CD14-positive monocyte (primary cell): ENCODE data around the gene FLCN. TPM values are rescaled to one million over a fixed set of nuclear protein-coding genes. Genes with fewer than 3 reads are reported as not detected.

Experiments
- DNase-seq, 3 donors: peaks; one replicate each; pipeline ENCODE4 v3.0.0-alpha.2; 2011 to 2022
- H2AFZ ChIP-seq: 2 replicates; pipeline ENCODE4 v1.6.0; 2012; ENCODE audit warnings: mild to moderate bottlenecking, low read depth, low read length, inconsistent platforms; ENCODE audit not compliant: insufficient read depth, poor library complexity, severe bottlenecking
- H3K27ac ChIP-seq, 2 donors: 1 replicate in 1 of 2; 2 replicates in 1 of 2; pipeline ENCODE4 v1.5.1; 2012 to 2013; ENCODE audit warnings: low read length in 2 of 2, control low read depth in 1 of 2, inconsistent platforms in 1 of 2, low read depth in 1 of 2, mild to moderate bottlenecking in 1 of 2
- H3K27me3 ChIP-seq, 2 donors: one replicate each; pipeline versions ENCODE4 v1.6.0 to v1.6.1; 2011 to 2013; ENCODE audit warnings: low read length in 2 of 2; ENCODE audit not compliant: control insufficient read depth in 2 of 2, insufficient read depth in 2 of 2
- H3K36me3 ChIP-seq, 2 donors: replicated peaks in 1 of 2; 1 replicate in 1 of 2; 2 replicates in 1 of 2; pipeline versions ENCODE4 v1.5.1 to v1.6.1; 2012 to 2013; ENCODE audit warnings: low read length in 2 of 2, control low read depth in 1 of 2, inconsistent platforms in 1 of 2, mild to moderate bottlenecking in 1 of 2; ENCODE audit not compliant: insufficient read depth in 2 of 2, control insufficient read depth in 1 of 2
- H3K4me1 ChIP-seq, 2 donors: 1 replicate in 1 of 2; 2 replicates in 1 of 2; pipeline versions ENCODE4 v1.5.1 to v1.6.1; 2012 to 2013; ENCODE audit warnings: low read length in 2 of 2, control low read depth in 1 of 2, inconsistent platforms in 1 of 2, mild to moderate bottlenecking in 1 of 2, moderate library complexity in 1 of 2; ENCODE audit not compliant: insufficient read depth in 2 of 2, control insufficient read depth in 1 of 2
- H3K4me2 ChIP-seq: replicated peaks from 2 replicates; pipeline ENCODE3; 2012; ENCODE audit warnings: low read length, moderate library complexity, mild to moderate bottlenecking; ENCODE audit not compliant: poor library complexity, severe bottlenecking; ENCODE audit errors: extremely low read depth
- H3K4me3 ChIP-seq, 3 experiments: fragments of 200-600 bp in 1 of 3; sonication (generic) in 1 of 3; replicated peaks in 1 of 3; 1 replicate in 2 of 3; 2 replicates in 1 of 3; pipeline ENCODE4 v1.5.1; 2011 to 2013; ENCODE audit warnings: low read length in 3 of 3, mild to moderate bottlenecking in 3 of 3, control low read depth in 2 of 3, low read depth in 2 of 3, inconsistent platforms in 1 of 3, moderate library complexity in 1 of 3
- H3K79me2 ChIP-seq: 2 replicates; pipeline ENCODE4 v1.6.0; 2012; ENCODE audit warnings: mild to moderate bottlenecking, control low read depth, inconsistent platforms, low read length, moderate library complexity; ENCODE audit not compliant: insufficient read depth
- H3K9ac ChIP-seq: 2 replicates; pipeline ENCODE4 v1.6.0; 2017; ENCODE audit warnings: low read length, mild to moderate bottlenecking; ENCODE audit not compliant: insufficient read depth, poor library complexity, severe bottlenecking
- H3K9me3 ChIP-seq, 2 donors: replicated peaks in 1 of 2; 1 replicate in 1 of 2; 2 replicates in 1 of 2; pipeline versions ENCODE4 v1.5.1 to v1.6.1; 2012 to 2013; ENCODE audit warnings: low read length in 2 of 2, control low read depth in 1 of 2; ENCODE audit not compliant: control insufficient read depth in 1 of 2, insufficient read depth in 1 of 2
- H4K20me1 ChIP-seq: 2 replicates; pipeline ENCODE4 v1.6.0; 2012; ENCODE audit warnings: mild to moderate bottlenecking, low read length, control low read depth, moderate library complexity; ENCODE audit not compliant: insufficient read depth
- H3K27ac Mint-ChIP-seq, 7 donors: one replicate each; pipeline ENCODE4 v1.8.0; 2020; ENCODE audit warnings: mild to moderate bottlenecking in 7 of 7, mixed read lengths in 7 of 7, moderate library complexity in 6 of 7, inconsistent platforms in 2 of 7
- H3K27me3 Mint-ChIP-seq, 3 donors: one replicate each; pipeline ENCODE4 v1.8.0; 2021 to 2022; ENCODE audit warnings: low read depth in 3 of 3, mild to moderate bottlenecking in 3 of 3, mixed read lengths in 3 of 3, moderate library complexity in 3 of 3, inconsistent platforms in 1 of 3
- H3K36me3 Mint-ChIP-seq, 2 donors: one replicate each; pipeline ENCODE4 v1.8.0; 2020; ENCODE audit warnings: mixed read lengths in 2 of 2, inconsistent platforms in 1 of 2, mild to moderate bottlenecking in 1 of 2
- H3K4me1 Mint-ChIP-seq: one replicate; pipeline ENCODE4 v1.8.0; 2020; ENCODE audit warnings: mild to moderate bottlenecking, mixed read lengths
- H3K4me3 Mint-ChIP-seq, 2 donors: one replicate each; pipeline ENCODE4 v1.8.0; 2020; ENCODE audit warnings: mild to moderate bottlenecking in 2 of 2, mixed read lengths in 2 of 2, moderate library complexity in 1 of 2
- H3K9me3 Mint-ChIP-seq, 7 donors: one replicate each; pipeline ENCODE4 v1.8.0; 2020 to 2022; ENCODE audit warnings: mixed read lengths in 7 of 7, mild to moderate bottlenecking in 6 of 7, moderate library complexity in 6 of 7, inconsistent platforms in 2 of 7
- WGBS: methylation state at CpG from one replicate; pipeline ENCODE4 v1.1.5; 2013; ENCODE audit warnings: missing lambda C conversion rate; ENCODE audit not compliant: insufficient coverage; 5-methylcytosine and 5-hydroxymethylcytosine counted together
- intact Hi-C, 2 donors: fragments of 100-400 bp; cut with micrococcal nuclease; formaldehyde crosslinking; loops; one replicate each; pipeline versions ENCODE4 v1.15.0 to v1.15.1; 2023
- polyA plus RNA-seq, 3 donors: library from polyadenylated mRNA; depleted of rRNA in 1 of 3; unstranded in 2 of 3; stranded (reverse) in 1 of 3; fragments of 300-500 nt in 2 of 3; fragments of >200 nt in 1 of 3; fragmentation: Illumina TruSeq in 2 of 3; gene quantifications; 1 replicate in 2 of 3; 2 replicates in 1 of 3; pipeline ENCODE4 v1.2.3, GENCODE V29; 2012 to 2021
- TF ChIP-seq, protein P1 (sequence below): fragments of 200-600 bp; IDR thresholded peaks from one replicate; pipeline ENCODE4 v1.8.0; 2022; ENCODE audit warnings: antibody characterized with exemption, mild to moderate bottlenecking

Gene FLCN
- polyA plus RNA-seq, 3 donors = 5.8 to 46.9 (median 8.0) TPM

DNA sequence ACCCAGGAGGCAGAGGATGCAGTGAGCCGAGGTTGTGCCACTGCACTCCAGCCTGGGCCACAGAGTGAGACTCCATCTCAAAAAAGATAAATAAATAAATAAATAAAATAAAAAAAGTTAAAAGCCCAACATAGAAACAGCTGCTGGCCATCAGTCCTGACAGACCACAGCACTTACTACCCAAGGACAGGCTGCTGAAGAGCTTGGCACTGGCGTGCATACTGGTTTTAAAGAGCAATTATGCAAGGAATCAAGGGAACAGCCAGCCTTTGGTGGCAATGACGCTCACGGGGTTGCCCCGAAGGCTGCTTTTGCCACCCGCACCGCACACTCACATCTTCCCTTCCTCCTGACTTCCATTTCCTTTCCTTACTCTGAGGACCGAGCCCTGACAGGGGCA, 35.1 kb downstream of the FLCN start:
- intact Hi-C loops = no loop called here
- H3K4me2 ChIP-seq = no peak overlapping the region
- Mint-ChIP-seq H3K36me3 (peaks cover 19 to 30% of the 10 kb centered on the region in 2 donors), H3K27me3 (peaks cover 13 to 19% (median 15%) of the 10 kb centered on the region in 3 donors), H3K4me3 (no peak overlapping the region), H3K4me1 (peaks cover 23% of the 10 kb centered on the region), H3K9me3 (peaks cover 0 to 7% (median 0%) of the 10 kb centered on the region in 7 donors), H3K27ac (no peak overlapping the region)
- no peaks in the 10 kb centered on the region for H4K20me1 ChIP-seq
- no peaks in the 10 kb centered on the region for H3K36me3 ChIP-seq
- DNase-seq = no peak
- H3K4me1 ChIP-seq = peaks cover 16 to 26% of the 10 kb centered on the region in 2 donors
- no peak overlapping the region for H2AFZ ChIP-seq
- H3K27me3 ChIP-seq = peaks cover 0 to 5% of the 10 kb centered on the region in 2 donors
- TF ChIP-seq, protein P1, sequence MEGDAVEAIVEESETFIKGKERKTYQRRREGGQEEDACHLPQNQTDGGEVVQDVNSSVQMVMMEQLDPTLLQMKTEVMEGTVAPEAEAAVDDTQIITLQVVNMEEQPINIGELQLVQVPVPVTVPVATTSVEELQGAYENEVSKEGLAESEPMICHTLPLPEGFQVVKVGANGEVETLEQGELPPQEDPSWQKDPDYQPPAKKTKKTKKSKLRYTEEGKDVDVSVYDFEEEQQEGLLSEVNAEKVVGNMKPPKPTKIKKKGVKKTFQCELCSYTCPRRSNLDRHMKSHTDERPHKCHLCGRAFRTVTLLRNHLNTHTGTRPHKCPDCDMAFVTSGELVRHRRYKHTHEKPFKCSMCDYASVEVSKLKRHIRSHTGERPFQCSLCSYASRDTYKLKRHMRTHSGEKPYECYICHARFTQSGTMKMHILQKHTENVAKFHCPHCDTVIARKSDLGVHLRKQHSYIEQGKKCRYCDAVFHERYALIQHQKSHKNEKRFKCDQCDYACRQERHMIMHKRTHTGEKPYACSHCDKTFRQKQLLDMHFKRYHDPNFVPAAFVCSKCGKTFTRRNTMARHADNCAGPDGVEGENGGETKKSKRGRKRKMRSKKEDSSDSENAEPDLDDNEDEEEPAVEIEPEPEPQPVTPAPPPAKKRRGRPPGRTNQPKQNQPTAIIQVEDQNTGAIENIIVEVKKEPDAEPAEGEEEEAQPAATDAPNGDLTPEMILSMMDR = no peak
- H3K27ac ChIP-seq = no peak overlapping the region
- WGBS = 100% methylated on average over 5 of the region's 8 CpGs
- H3K79me2 ChIP-seq = no peaks in the 10 kb centered on the region
- H3K4me3 ChIP-seq = no peak overlapping the region
- H3K9me3 ChIP-seq = no peaks in the 10 kb centered on the region
- no peak overlapping the region for H3K9ac ChIP-seq

DNA sequence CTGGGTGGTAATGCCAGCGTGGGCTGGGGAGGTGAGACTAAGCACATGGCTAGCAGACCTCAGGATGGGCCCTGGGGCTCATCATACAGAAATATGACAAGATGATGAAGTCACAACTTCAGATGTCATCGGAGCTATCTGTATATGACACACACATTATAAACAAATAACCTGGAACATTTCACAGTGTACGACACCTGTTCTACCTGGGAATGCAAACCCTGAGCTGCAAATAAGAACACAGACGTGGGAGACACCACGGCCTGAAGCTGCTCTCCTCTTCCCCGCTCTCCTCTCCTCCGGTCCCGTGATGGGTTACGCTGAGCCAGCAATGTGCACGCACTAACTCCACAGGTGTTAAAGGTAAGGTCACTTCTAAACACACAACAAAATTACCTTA, 35.7 kb downstream of the FLCN start:
- H3K9ac ChIP-seq = no peak overlapping the region
- Mint-ChIP-seq H3K27me3 (peaks cover 13 to 15% (median 14%) of the 10 kb centered on the region in 3 donors), H3K36me3 (peaks cover 19 to 30% of the 10 kb centered on the region in 2 donors), H3K4me3 (no peak overlapping the region), H3K27ac (no peak overlapping the region), H3K9me3 (peaks cover 0 to under 1% (median 0%) of the 10 kb centered on the region in 7 donors), H3K4me1 (peaks cover 20% of the 10 kb centered on the region)
- no peak overlapping the region for H3K4me3 ChIP-seq
- intact Hi-C loops = no loop called here
- H2AFZ ChIP-seq = no peak overlapping the region
- H3K27me3 ChIP-seq = peaks cover 0 to 5% of the 10 kb centered on the region in 2 donors
- no peaks in the 10 kb centered on the region for H3K79me2 ChIP-seq
- H3K4me2 ChIP-seq = no peak overlapping the region
- no peak for DNase-seq
- no peaks in the 10 kb centered on the region for H3K9me3 ChIP-seq
- WGBS = 67% methylated on average over 3 of the region's 10 CpGs
- TF ChIP-seq, protein P1 = no peak
- H3K27ac ChIP-seq = no peak overlapping the region
- H3K4me1 ChIP-seq = peaks cover 16 to 22% of the 10 kb centered on the region in 2 donors
- H4K20me1 ChIP-seq = no peaks in the 10 kb centered on the region
- no peaks in the 10 kb centered on the region for H3K36me3 ChIP-seq
